BJ (cell line): ENCODE results near the gene FAHD1. TPM values are rescaled to one million over a fixed set of nuclear protein-coding genes. Genes with fewer than 3 reads are reported as not detected.

Experiments used
- CTCF ChIA-PET: fragments of 350-600 bp; formaldehyde crosslinking; extraction: SDS; loops from one replicate; lab custom pipeline; 2021; ENCODE audit warnings: antibody characterized with exemption, inconsistent platforms; lab: Yijun Ruan, JAX
- POLR2A ChIA-PET: fragments of 300-600 bp; sonication (Branson Sonifier 250); formaldehyde crosslinking; extraction: SDS; loops from one replicate; lab custom pipeline; 2021; ENCODE audit warnings: antibody characterized with exemption; lab: Charles Lee
- DNase-seq: peaks from one replicate; pipeline ENCODE4 v3.0.0-alpha.2; 2011; ENCODE audit warnings: low read depth
- H3K27me3 ChIP-seq: 2 replicates; pipeline ENCODE4 v1.6.0; 2011; ENCODE audit warnings: low read length; ENCODE audit not compliant: control insufficient read depth, insufficient read depth
- H3K36me3 ChIP-seq: 2 replicates; pipeline ENCODE4 v1.5.1; 2011; ENCODE audit warnings: low read length; ENCODE audit not compliant: control insufficient read depth, insufficient read depth
- H3K4me3 ChIP-seq: 2 replicates; pipeline ENCODE4 v1.5.1; 2011; ENCODE audit warnings: low read depth, mild to moderate bottlenecking, control low read depth, low read length
- CTCF ChIP-seq: IDR thresholded peaks from 2 replicates; pipeline ENCODE4 v1.5.1; 2011; ENCODE audit warnings: low read depth, mild to moderate bottlenecking, control low read depth, inconsistent platforms, low read length, moderate library complexity; ENCODE audit not compliant: insufficient read depth
- polyA plus RNA-seq: library from polyadenylated mRNA; depleted of rRNA; stranded (reverse); fragments of >200 nt; gene quantifications from 2 replicates; pipeline ENCODE4 v1.2.3, GENCODE V29; 2011

Gene FAHD1
- polyA plus RNA-seq, 1 experiment: 52.5 TPM

GRCh38 chr16:1820946-1821290 is 6.1 kb upstream of the FAHD1 start:
- no peaks in the 10 kb centered on the region for H3K27me3 ChIP-seq
- CTCF ChIA-PET: no interaction called here
- no peak for TF ChIP-seq CTCF
- peaks cover 20% of the 10 kb centered on the region for H3K36me3 ChIP-seq
- H3K4me3 ChIP-seq: no peak overlapping the region
- DNase-seq: no peak
- POLR2A ChIA-PET: no interaction called here

- ChIA-PET POLR2A (no interaction called here), CTCF (interaction anchor here (4.0 kb wide), 1 partner anchor 9 kb away, joined by 15 read pairs; no protein-coding TSS in a partner anchor)
- H3K4me3 ChIP-seq: no peak overlapping the region
- peaks cover 16% of the 10 kb centered on the region for H3K36me3 ChIP-seq
- TF ChIP-seq CTCF: no peak
- no peak for DNase-seq
- H3K27me3 ChIP-seq: no peaks in the 10 kb centered on the region
These were observed 5.0 kb upstream of the FAHD1 start for GRCh38 chr16:1821861-1822611.

GRCh38 chr16:1822801-1823200 is 4.2 kb upstream of the FAHD1 start:
- ChIA-PET CTCF (interaction anchor here (4.0 kb wide), 1 partner anchor 10 kb away, joined by 15 read pairs; no protein-coding TSS in a partner anchor), POLR2A (no interaction called here)
- H3K36me3 ChIP-seq: peaks cover 16% of the 10 kb centered on the region
- no peak for TF ChIP-seq CTCF
- no peaks in the 10 kb centered on the region for H3K27me3 ChIP-seq
- no peak overlapping the region for H3K4me3 ChIP-seq
- DNase-seq: no peak

- no peak overlapping the region for H3K4me3 ChIP-seq
- CTCF ChIA-PET: interaction anchor here (0.7 to 4.0 kb wide), 3 partner anchors 11 to 118 kb away, joined by 3 to 15 read pairs (median 4); partner anchors contain the start of gene MAPK8IP3
- peak; percentile 39 for TF ChIP-seq CTCF
These were observed 3.2 kb upstream of the FAHD1 start for GRCh38 chr16:1823821-1824220.

GRCh38 chr16:1825381-1825863 is 1.6 kb upstream of the FAHD1 start:
- DNase-seq: no peak
- CTCF ChIA-PET: interaction anchor here (0.6 to 4.0 kb wide), 2 partner anchors 13 to 331 kb away, joined by 3 to 15 read pairs; no protein-coding TSS in a partner anchor
- POLR2A ChIA-PET: no interaction called here
- H3K36me3 ChIP-seq: peaks cover 8% of the 10 kb centered on the region; the same call in 1 of the 2 replicates
- no peak for TF ChIP-seq CTCF
- H3K27me3 ChIP-seq: no peaks in the 10 kb centered on the region
- peak overlapping the region; percentile 76 for H3K4me3 ChIP-seq

More at GRCh38 chr16:1823821-1824220, 3.2 kb upstream of the FAHD1 start:
- no peak for DNase-seq
- POLR2A ChIA-PET: no interaction called here
- peaks cover 13% of the 10 kb centered on the region for H3K36me3 ChIP-seq
- no peaks in the 10 kb centered on the region for H3K27me3 ChIP-seq
